Stimulated activated CD8-positive, alpha-beta memory T cell treated with anti-CD3 and anti-CD28 coated beads, Interleukin-15, amount 100 ng/mL, for 24 hours (primary cell): ENCODE results near the gene ACTL6B.

Source experiments
- DNase-seq: peaks from one replicate; pipeline ENCODE4 v3.0.0-alpha.2; 2020; ENCODE audit warnings: low read depth

Gene ACTL6B

DNA sequence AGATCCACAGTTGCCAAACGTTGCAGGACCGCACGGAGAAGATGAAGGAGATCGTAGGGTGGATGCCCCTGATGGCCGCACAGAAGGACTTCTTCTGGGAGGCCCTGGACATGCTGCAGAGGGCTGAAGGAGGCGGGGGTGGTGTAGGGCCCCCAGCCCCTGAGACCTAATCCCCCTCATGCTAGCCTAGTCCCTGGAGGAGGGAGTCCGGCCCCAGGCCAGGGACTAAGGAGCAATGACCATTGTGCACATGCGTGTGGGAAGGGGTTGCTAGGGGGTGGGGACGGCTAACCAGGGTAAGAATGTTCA lies 55.6 kb downstream of the ACTL6B start:
- no peak for DNase-seq

DNA sequence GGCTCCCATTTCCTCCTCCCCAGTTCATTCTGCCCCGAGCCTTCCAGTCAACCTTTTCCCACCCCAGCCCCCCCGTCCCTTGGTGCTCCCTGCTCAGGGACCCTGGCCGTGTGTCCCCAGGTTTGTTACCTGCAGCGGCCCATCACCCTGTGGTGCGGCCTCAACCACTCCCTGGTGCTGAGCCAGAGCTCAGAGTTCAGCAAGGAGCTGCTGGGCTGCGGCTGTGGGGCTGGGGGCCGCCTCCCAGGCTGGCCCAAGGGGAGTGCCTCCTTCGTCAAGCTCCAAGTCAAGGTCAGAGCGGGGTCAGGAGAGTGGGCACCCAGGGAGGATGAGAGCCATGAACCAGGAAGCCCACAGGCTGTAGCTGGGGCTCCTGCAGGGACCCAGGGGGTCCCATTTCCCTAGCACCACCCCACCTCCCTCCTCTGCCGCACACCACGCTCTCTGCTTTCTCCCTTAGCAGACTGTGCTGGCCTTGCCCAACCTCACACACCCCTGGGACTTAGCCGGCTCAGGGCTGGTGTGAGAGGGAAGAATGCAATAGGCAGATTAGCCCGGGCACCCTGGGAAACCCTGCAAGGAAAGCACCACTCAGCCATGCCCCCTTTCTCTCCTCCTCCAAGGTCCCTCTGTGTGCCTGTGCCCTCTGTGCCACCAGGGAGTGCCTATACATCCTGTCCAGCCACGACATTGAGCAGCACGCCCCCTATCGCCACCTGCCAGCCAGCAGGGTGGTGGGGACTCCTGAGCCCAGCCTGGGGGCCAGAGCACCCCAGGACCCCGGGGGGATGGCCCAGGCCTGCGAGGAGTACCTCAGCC lies 56.1 kb downstream of the ACTL6B start:
- DNase-seq, result no peak

DNA sequence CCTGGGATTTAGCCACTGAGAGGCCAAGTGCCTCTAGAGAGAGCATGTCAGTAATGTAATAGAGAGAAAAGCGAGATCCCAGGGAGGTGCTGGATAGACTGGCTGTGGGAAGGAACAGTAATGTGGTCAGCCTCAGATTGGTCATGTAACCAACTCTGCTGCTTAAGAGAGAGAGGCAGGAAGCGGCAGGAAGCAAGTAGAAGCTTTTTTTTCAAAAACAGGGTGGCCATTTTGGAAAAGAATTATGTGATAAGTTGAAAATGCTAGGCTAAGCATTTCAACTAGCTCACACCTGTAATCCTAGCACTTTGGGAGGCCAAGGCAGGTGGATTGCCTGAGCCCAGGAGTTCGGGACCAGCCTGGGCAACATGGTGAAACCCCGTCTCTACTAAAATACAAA lies 57.8 kb downstream of the ACTL6B start:
- no peak for DNase-seq

DNA sequence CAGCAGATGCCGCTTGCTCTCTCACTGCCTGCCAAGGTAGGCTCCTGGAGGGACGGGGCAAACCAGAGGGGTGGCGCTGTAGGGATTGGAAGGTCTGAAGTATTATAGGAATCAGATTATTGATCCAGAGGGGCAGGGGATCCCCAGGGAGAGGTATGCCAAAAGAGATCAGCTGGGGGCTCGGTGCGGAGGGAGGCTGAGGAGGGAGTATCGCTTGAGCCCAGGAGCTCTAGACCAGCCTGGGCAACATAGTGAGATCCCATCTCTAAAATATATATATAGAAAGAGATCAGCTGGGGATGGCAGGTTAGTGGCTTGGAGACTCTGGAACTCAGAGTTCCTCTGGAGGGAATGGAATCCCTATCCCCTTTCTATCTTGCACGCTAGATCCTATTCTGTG lies 61.1 kb downstream of the ACTL6B start:
- DNase-seq, result no peak
